ENCODE results near the gene VSIG10L2. TPM values are rescaled to one million over a fixed set of nuclear protein-coding genes. Genes with fewer than 3 reads are reported as not detected.
"Not testable (repeated sequence)": the region's sequence is repeated elsewhere in the genome, so short reads cannot be mapped to it uniquely, and the experiment has no call there.

The VSIG10L2 gene
- total RNA-seq, 5 donors from 2014 or later (not counting 1 experiment from before 2014, with no cell fraction given), result not detected

DNA sequence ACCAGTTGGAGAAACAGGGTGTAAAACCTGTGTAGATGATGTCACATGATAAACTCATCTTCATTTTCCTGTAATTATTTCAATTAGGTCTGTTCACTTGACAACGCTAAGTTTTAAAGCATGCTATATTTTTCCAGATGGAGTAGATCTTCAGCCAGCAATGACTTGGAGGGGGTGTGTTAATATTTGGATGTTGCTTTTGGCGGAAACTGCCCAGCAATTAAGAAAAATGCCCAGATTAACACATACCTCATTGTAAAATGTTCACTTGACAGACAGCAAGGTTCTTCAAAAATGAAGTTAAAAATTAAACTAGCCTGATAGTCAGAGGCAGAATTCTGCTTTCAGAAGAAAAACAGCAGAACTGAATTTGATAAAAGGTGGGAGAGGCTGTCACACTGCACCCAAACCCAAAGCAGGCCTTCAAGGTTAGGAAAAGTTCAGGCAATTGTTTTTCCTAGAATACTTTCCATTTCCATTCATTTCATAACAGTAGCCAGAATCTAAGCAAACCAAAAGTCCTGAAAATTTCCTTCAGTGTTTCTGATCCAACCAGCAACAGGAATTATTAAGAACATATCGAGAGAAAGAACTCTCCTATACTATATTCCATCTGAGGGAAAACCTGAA, 33.0 kb downstream of the VSIG10L2 start:
- POLR2A ChIA-PET, result no interaction called here
- Histone ChIP-seq H3K4me3 (ENCODE audit: control insufficient read depth in 1 of 2, extremely low read depth in 1 of 2, low read length in 1 of 2) (no peak overlapping the region), H3K9me3 (no peaks in the 10 kb centered on the region), H3K4me1 (ENCODE audit: control insufficient read depth in 1 of 2, extremely low read depth in 1 of 2, insufficient read depth in 2 of 2, low read length in 2 of 2) (no peaks in the 10 kb centered on the region), H3K36me3 (ENCODE audit: control insufficient read depth in 2 of 2, extremely low read depth in 1 of 2, insufficient read depth in 1 of 2, low read length in 1 of 2) (no peaks in the 10 kb centered on the region), H3K27me3 (replicated peaks in 1 of 2; ENCODE audit: control insufficient read depth in 2 of 2, extremely low read depth in 1 of 2, insufficient read depth in 2 of 2, low read length in 1 of 2) (no peaks in the 10 kb centered on the region), H3K27ac (ENCODE audit: low read length) (no peak overlapping the region)
- WGBS (ENCODE audit: insufficient coverage), result no CpG with 5 or more reads among the region's 3 CpGs
- H3K27ac Mint-ChIP-seq, result no peak overlapping the region
- no peak for DNase-seq
- H3K4me3 Mint-ChIP-seq, result no peak overlapping the region
- no peaks in the 10 kb centered on the region for H3K9me3 Mint-ChIP-seq
- no peaks in the 10 kb centered on the region for H3K27me3 Mint-ChIP-seq
- CTCF ChIA-PET, result no interaction called here
- no peak for ATAC-seq (replicated peaks in 1 of 4)
- H3K4me1 Mint-ChIP-seq, result peaks cover 0 to 1% (median 0%) of the 10 kb centered on the region in 3 donors
- peaks cover 6% of the 10 kb centered on the region for H3K36me3 Mint-ChIP-seq

DNA sequence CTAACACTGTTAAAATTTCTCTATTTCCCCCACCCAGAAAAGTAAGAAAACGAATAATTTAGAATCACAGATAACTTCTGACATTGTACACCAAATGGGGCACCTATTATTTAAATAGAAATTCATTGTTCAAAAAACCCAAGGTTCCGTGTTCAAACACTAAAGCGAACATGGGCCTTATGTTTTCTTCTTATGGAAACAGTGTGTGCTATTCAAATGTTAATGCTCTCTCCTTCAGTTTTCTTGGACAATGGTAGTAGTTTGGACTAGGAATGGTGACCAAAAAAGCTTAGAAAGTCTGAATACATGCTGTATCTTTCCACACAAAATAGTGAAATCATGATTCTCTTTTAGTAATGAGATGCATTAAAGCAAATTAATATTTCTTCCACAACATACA, 33.7 kb downstream of the VSIG10L2 start:
- H3K4me1 Mint-ChIP-seq, result peaks cover 0 to 1% (median 0%) of the 10 kb centered on the region in 3 donors
- Histone ChIP-seq H3K4me3 (ENCODE audit: control insufficient read depth in 1 of 2, extremely low read depth in 1 of 2, low read length in 1 of 2) (no peak overlapping the region), H3K9me3 (no peaks in the 10 kb centered on the region), H3K4me1 (ENCODE audit: control insufficient read depth in 1 of 2, extremely low read depth in 1 of 2, insufficient read depth in 2 of 2, low read length in 2 of 2) (no peaks in the 10 kb centered on the region), H3K27ac (ENCODE audit: low read length) (no peak overlapping the region), H3K27me3 (replicated peaks in 1 of 2; ENCODE audit: control insufficient read depth in 2 of 2, extremely low read depth in 1 of 2, insufficient read depth in 2 of 2, low read length in 1 of 2) (no peaks in the 10 kb centered on the region), H3K36me3 (ENCODE audit: control insufficient read depth in 2 of 2, extremely low read depth in 1 of 2, insufficient read depth in 1 of 2, low read length in 1 of 2) (no peaks in the 10 kb centered on the region)
- H3K27ac Mint-ChIP-seq, result no peak overlapping the region
- no peak for ATAC-seq (replicated peaks in 1 of 4)
- H3K27me3 Mint-ChIP-seq, result no peaks in the 10 kb centered on the region
- ChIA-PET POLR2A (no interaction called here), CTCF (no interaction called here)
- no peak overlapping the region for H3K4me3 Mint-ChIP-seq
- no peaks in the 10 kb centered on the region for H3K9me3 Mint-ChIP-seq
- DNase-seq, result no peak
- no CpG with 5 or more reads among the region's 3 CpGs for WGBS (ENCODE audit: insufficient coverage)
- H3K36me3 Mint-ChIP-seq, result peaks cover 6% of the 10 kb centered on the region

DNA sequence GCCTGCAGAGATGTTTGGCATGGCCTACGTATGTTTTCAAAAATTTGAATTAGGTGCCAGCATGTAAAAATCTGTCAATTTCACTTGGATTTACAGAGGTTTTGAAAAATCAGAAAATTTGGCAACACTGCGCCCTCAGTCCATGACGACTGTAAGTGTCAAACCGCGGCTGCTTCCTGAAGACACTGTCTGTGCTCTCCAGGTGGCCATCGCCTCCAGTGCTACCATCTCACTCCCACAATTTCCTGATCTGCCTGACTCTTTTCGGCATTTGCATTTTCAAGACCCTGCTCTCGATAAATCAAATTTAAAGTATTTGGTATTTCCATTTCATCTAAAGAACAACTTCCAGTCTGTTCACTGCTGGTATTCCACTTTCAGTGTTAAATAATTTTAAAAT, 34.6 kb downstream of the VSIG10L2 start:
- Histone ChIP-seq H3K9me3 (no peaks in the 10 kb centered on the region), H3K27ac (ENCODE audit: low read length) (no peak overlapping the region), H3K4me1 (ENCODE audit: control insufficient read depth in 1 of 2, extremely low read depth in 1 of 2, insufficient read depth in 2 of 2, low read length in 2 of 2) (no peaks in the 10 kb centered on the region), H3K36me3 (ENCODE audit: control insufficient read depth in 2 of 2, extremely low read depth in 1 of 2, insufficient read depth in 1 of 2, low read length in 1 of 2) (no peaks in the 10 kb centered on the region), H3K4me3 (ENCODE audit: control insufficient read depth in 1 of 2, extremely low read depth in 1 of 2, low read length in 1 of 2) (no peak overlapping the region), H3K27me3 (replicated peaks in 1 of 2; ENCODE audit: control insufficient read depth in 2 of 2, extremely low read depth in 1 of 2, insufficient read depth in 2 of 2, low read length in 1 of 2) (no peaks in the 10 kb centered on the region)
- H3K36me3 Mint-ChIP-seq, result peaks cover 9% of the 10 kb centered on the region
- no peaks in the 10 kb centered on the region for H3K27me3 Mint-ChIP-seq
- H3K9me3 Mint-ChIP-seq, result no peaks in the 10 kb centered on the region
- no peak overlapping the region for H3K27ac Mint-ChIP-seq
- peaks cover 0 to 1% (median 0%) of the 10 kb centered on the region in 3 donors for H3K4me1 Mint-ChIP-seq
- no peak for DNase-seq
- 72% methylated on average over 8 of the region's 8 CpGs for WGBS (ENCODE audit: insufficient coverage)
- CTCF ChIA-PET, result no interaction called here
- no peak overlapping the region for H3K4me3 Mint-ChIP-seq
- POLR2A ChIA-PET, result no interaction called here
- no peak for ATAC-seq (replicated peaks in 1 of 4)

DNA sequence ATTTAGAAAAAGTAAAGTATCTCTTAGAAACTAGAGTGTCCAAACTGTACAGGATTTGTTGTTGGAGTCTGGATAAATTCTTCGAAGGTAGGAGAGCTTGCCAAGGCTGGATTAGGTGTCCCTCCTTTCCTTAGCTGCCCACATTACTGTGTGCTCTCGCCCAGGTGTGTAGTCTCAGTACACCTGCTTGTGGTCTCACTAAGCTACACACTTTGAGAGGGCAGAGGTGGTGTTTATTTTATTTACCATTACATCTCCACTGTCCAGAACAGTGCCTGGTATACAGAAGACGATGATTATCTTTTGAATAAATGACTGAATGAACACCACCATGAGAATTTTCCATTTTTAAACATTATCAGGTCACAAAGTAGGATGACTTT, 36.5 kb downstream of the VSIG10L2 start:
- H3K36me3 ChIP-seq (ENCODE audit: control insufficient read depth in 2 of 2, extremely low read depth in 1 of 2, insufficient read depth in 1 of 2, low read length in 1 of 2), result no peaks in the 10 kb centered on the region
- CTCF ChIA-PET, result no interaction called here
- no peaks in the 10 kb centered on the region for H3K4me1 ChIP-seq (ENCODE audit: control insufficient read depth in 1 of 2, extremely low read depth in 1 of 2, insufficient read depth in 2 of 2, low read length in 2 of 2)
- no peak overlapping the region for H3K27ac Mint-ChIP-seq
- no peak for ATAC-seq (replicated peaks in 1 of 4)
- POLR2A ChIA-PET, result no interaction called here
- no CpG with 5 or more reads among the region's 3 CpGs for WGBS (ENCODE audit: insufficient coverage)
- H3K4me3 Mint-ChIP-seq, result no peak overlapping the region
- no peaks in the 10 kb centered on the region for H3K27me3 ChIP-seq (replicated peaks in 1 of 2; ENCODE audit: control insufficient read depth in 2 of 2, extremely low read depth in 1 of 2, insufficient read depth in 2 of 2, low read length in 1 of 2)
- H3K4me3 ChIP-seq (ENCODE audit: control insufficient read depth in 1 of 2, extremely low read depth in 1 of 2, low read length in 1 of 2), result no peak overlapping the region
- no peak for DNase-seq
- peaks cover 0 to 1% (median 0%) of the 10 kb centered on the region in 3 donors for H3K4me1 Mint-ChIP-seq
- H3K9me3 ChIP-seq, result no peaks in the 10 kb centered on the region
- no peaks in the 10 kb centered on the region for H3K9me3 Mint-ChIP-seq
- no peak overlapping the region for H3K27ac ChIP-seq (ENCODE audit: low read length)
- H3K27me3 Mint-ChIP-seq, result no peaks in the 10 kb centered on the region
- H3K36me3 Mint-ChIP-seq, result peaks cover 12% of the 10 kb centered on the region

DNA sequence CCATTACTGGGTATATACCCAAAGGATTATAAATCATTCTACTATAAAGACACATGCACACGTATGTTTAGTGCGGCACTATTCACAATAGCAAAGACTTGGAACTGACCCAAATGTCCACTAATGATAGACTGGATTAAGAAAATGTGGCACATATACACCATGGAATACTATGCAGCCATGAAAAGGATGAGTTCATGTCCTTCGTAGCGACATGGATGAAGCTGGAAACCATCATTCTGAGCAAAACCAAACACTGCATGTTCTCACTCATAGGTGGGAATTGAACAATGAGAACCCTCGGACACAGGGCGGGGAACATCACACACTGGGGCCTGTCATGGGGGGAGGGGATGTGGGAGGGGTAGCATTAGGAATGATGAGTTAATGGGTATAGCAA, 40.1 kb downstream of the VSIG10L2 start:
- ATAC-seq (replicated peaks in 1 of 4); H3K9me3 Mint-ChIP-seq; H3K4me1 Mint-ChIP-seq; H3K4me3 Mint-ChIP-seq; CTCF ChIA-PET; DNase-seq; H3K36me3 ChIP-seq (ENCODE audit: control insufficient read depth in 2 of 2, extremely low read depth in 1 of 2, insufficient read depth in 1 of 2, low read length in 1 of 2); H3K27me3 Mint-ChIP-seq; H3K27me3 ChIP-seq (replicated peaks in 1 of 2; ENCODE audit: control insufficient read depth in 2 of 2, extremely low read depth in 1 of 2, insufficient read depth in 2 of 2, low read length in 1 of 2); H3K4me1 ChIP-seq (ENCODE audit: control insufficient read depth in 1 of 2, extremely low read depth in 1 of 2, insufficient read depth in 2 of 2, low read length in 2 of 2); H3K4me3 ChIP-seq (ENCODE audit: control insufficient read depth in 1 of 2, extremely low read depth in 1 of 2, low read length in 1 of 2); H3K27ac ChIP-seq (ENCODE audit: low read length); H3K27ac Mint-ChIP-seq; POLR2A ChIA-PET; H3K9me3 ChIP-seq: not testable (repeated sequence)
- peaks cover 14% of the 10 kb centered on the region for H3K36me3 Mint-ChIP-seq
- no CpG with 5 or more reads among the region's 6 CpGs for WGBS (ENCODE audit: insufficient coverage)

DNA sequence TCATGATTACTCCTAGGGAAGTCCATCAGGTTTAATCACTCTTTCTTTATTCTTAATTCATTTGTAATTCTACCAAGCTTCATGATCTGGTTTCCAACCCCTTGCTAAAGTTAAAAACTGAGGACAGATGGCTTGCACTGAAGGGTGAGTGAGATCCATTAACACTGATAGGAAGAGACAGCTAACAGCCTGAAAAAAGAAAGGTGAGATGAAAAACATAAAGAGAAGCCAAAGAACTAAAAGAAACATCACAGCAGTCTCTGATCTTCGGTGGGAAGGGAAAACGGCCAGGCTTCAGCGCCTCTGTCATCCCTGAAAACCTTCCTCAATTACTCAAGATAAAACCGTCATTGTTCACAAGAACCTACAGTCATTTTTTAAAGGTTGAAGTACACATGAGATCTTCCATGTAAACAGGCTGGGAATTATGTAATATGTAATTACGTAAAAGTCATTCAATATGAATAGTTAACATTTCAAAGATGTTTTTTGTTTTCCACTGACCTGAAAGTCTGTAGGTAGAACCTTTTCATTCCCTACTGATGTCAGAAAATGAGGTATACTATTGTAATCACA, 41.3 kb downstream of the VSIG10L2 start:
- no peak for DNase-seq
- H3K36me3 Mint-ChIP-seq, result peaks cover 14% of the 10 kb centered on the region
- no peaks in the 10 kb centered on the region for H3K27me3 Mint-ChIP-seq
- Histone ChIP-seq H3K4me3 (ENCODE audit: control insufficient read depth in 1 of 2, extremely low read depth in 1 of 2, low read length in 1 of 2) (no peak overlapping the region), H3K4me1 (ENCODE audit: control insufficient read depth in 1 of 2, extremely low read depth in 1 of 2, insufficient read depth in 2 of 2, low read length in 2 of 2) (no peaks in the 10 kb centered on the region), H3K36me3 (ENCODE audit: control insufficient read depth in 2 of 2, extremely low read depth in 1 of 2, insufficient read depth in 1 of 2, low read length in 1 of 2) (no peaks in the 10 kb centered on the region), H3K9me3 (no peaks in the 10 kb centered on the region), H3K27ac (ENCODE audit: low read length) (no peak overlapping the region), H3K27me3 (replicated peaks in 1 of 2; ENCODE audit: control insufficient read depth in 2 of 2, extremely low read depth in 1 of 2, insufficient read depth in 2 of 2, low read length in 1 of 2) (peaks cover 0 to 3% of the 10 kb centered on the region in 2 experiments)
- no peaks in the 10 kb centered on the region for H3K4me1 Mint-ChIP-seq
- no peaks in the 10 kb centered on the region for H3K9me3 Mint-ChIP-seq
- ChIA-PET CTCF (no interaction called here), POLR2A (interaction anchor here in 1 of 2 donors (0.6 kb wide), 1 partner anchor 1441 kb away, joined by 3 read pairs; no protein-coding TSS in a partner anchor)
- no peak for ATAC-seq (replicated peaks in 1 of 4)
- no CpG with 5 or more reads among the region's 5 CpGs for WGBS (ENCODE audit: insufficient coverage)
- H3K4me3 Mint-ChIP-seq, result no peak overlapping the region
- no peak overlapping the region for H3K27ac Mint-ChIP-seq
